Peyer's patch (tissue), 4 donors: Measurements from ENCODE around the gene NPEPPS.

Source experiments
- POLR2A ChIP-seq, 2 donors: fragments of 450-650 bp; IDR thresholded peaks; one replicate each; pipeline ENCODE4 v1.5.1; 2017; ENCODE audit warnings: antibody characterized with exemption in 2 of 2, mild to moderate bottlenecking in 2 of 2, moderate library complexity in 2 of 2
- TF ChIP-seq, protein P1 (sequence below), 6 experiments: fragments of 450-650 bp in 4 of 6; fragments of 200-600 bp in 2 of 6; sonication (generic) in 1 of 6; IDR thresholded peaks; one replicate each; pipeline ENCODE4 v1.5.1; 2017 to 2019; ENCODE audit warnings: antibody characterized with exemption in 6 of 6, mild to moderate bottlenecking in 3 of 6, moderate library complexity in 1 of 6

DNA sequence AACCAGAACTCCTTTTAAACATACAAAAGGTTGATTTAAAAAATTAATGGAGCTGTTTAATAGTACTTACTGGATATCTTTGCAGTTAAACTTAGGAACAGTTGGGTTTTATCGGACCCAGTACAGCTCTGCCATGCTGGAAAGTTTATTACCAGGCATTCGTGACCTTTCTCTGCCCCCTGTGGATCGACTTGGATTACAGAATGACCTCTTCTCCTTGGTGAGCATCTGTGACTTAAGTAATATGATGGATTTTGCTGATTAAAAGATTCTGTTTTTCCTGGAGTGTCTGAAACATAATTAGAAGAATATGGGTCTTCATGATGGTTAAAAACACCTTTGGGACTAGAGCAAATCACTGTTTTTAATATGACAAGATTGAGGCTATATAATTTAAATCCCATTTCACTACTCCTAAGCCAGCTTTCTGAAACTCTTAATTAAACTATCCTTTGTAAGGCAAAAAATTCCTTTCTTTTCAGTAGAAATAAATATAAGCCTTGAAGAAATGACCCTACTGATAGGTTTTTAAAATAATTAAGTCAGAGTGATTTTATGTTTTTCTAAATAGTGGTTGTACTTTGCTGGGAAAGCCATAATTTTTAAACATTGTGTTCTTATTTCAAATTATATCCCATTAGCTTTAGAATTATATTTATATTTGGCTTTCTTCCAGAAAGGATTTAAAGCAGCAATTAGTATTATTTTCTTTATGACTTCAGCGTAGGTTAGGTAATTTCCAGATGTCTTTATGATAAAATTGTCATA, 73.1 kb downstream of the NPEPPS start:
- TF ChIP-seq, protein P1, sequence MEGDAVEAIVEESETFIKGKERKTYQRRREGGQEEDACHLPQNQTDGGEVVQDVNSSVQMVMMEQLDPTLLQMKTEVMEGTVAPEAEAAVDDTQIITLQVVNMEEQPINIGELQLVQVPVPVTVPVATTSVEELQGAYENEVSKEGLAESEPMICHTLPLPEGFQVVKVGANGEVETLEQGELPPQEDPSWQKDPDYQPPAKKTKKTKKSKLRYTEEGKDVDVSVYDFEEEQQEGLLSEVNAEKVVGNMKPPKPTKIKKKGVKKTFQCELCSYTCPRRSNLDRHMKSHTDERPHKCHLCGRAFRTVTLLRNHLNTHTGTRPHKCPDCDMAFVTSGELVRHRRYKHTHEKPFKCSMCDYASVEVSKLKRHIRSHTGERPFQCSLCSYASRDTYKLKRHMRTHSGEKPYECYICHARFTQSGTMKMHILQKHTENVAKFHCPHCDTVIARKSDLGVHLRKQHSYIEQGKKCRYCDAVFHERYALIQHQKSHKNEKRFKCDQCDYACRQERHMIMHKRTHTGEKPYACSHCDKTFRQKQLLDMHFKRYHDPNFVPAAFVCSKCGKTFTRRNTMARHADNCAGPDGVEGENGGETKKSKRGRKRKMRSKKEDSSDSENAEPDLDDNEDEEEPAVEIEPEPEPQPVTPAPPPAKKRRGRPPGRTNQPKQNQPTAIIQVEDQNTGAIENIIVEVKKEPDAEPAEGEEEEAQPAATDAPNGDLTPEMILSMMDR (IDR thresholded peaks at IDR 0.05), result no peak
- no peak for TF ChIP-seq POLR2A (IDR thresholded peaks at IDR 0.05)
